Measurements from ENCODE around the gene RIC8B.
A peak's percentile ranks its signal among the peaks of the same experiment; 100 is the strongest.
"Not testable (repeated sequence)": the region's sequence is repeated elsewhere in the genome, so short reads cannot be mapped to it uniquely, and the experiment has no call there.

The RIC8B gene

GRCh38 chr12:106774005-106774807 is at the start of gene RIC8B:
TSS of gene RIC8B (plus strand) at chr12:106774682. CDS start at chr12:106774746, 64 bp downstream.
- peak; percentile 93 for DNase-seq

GRCh38 chr12:106724934-106725333 is 49.5 kb upstream of the RIC8B start:
- no peak for DNase-seq

DNA sequence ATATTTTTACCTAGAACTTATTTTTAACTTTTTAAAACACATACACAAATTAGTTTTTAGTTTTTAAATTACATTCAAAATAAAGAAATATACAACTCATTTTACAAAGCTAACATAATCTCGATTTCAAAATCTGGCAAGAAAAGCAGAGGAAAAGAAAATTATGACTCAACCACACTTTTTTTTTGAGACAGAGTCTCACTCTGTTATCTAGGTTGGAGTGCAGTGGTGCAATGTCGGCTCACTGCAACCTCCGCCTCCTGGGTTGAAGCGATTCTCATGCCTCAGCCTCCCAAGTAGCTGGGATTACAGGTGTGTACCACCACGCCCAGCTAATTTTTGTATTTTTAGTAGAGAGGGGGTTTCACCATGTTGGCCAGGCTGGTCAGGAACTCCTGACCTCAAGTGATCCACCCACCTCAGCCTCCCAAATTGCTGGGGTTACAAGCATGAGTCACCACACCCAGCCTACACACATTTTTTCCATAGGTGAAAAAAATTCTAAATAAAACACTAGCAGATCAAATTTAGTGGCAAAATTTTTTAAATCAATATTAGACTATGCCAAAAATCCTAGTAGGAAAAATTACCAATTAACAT is 47.8 kb upstream of the RIC8B start:
- not testable (repeated sequence) for DNase-seq

DNA sequence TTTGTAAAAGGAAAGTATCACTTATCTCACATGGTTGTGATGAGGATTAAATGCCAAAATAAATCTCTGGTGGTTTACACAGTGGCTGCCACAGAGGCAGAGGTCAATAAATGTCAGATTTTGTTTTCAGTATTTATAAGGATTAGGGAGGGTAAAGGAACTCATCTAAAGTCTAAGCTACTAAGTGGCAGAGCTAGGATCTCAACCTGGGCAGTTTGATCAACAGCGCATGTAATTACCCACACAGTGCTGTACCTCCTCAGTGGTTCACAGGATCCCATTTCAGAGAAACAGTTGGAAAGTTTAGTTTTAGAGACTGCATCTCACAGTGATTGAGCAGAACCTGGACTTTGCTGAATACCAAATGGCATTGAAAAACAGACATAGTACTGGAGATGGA is 44.9 kb upstream of the RIC8B start:
- DNase-seq: no peak

DNA sequence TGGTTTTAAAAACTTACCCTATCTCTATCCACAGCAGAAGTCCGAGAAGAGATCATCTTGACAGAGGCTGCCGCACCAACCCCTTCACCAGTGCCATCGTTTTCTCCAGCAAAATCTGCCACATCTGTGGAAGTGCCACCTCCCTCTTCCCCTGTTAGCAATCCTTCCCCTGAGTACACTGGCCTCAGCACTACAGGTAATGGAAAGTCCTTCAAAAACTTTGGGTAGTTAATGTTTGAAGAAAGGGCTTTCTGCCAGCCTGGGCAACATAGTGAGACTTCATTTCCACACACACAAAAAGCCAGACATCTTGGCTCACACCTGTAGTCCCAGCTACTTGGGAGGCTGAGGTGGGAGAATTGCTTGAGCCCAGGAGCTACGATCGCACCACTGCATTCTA is 41.6 kb upstream of the RIC8B start:
- no peak for DNase-seq

DNA sequence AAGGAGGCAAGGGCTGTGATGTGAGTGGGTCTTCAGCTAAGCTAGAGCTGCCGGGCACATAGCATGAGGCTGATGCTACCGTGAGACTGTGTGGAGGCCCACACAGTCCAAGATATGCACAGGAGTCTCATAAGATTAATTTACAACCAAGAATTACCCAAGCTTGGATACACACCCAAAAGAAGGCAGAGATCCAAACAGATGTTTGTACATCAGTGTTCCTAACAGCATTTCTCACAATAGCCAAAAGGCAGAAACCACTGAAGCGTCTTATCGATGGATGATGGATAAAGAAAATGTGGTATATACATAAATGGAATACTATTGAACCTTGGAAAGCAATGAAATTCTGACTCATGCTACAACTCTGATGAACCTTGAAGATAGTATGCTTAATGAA is 40.8 kb upstream of the RIC8B start:
- DNase-seq: no peak

DNA sequence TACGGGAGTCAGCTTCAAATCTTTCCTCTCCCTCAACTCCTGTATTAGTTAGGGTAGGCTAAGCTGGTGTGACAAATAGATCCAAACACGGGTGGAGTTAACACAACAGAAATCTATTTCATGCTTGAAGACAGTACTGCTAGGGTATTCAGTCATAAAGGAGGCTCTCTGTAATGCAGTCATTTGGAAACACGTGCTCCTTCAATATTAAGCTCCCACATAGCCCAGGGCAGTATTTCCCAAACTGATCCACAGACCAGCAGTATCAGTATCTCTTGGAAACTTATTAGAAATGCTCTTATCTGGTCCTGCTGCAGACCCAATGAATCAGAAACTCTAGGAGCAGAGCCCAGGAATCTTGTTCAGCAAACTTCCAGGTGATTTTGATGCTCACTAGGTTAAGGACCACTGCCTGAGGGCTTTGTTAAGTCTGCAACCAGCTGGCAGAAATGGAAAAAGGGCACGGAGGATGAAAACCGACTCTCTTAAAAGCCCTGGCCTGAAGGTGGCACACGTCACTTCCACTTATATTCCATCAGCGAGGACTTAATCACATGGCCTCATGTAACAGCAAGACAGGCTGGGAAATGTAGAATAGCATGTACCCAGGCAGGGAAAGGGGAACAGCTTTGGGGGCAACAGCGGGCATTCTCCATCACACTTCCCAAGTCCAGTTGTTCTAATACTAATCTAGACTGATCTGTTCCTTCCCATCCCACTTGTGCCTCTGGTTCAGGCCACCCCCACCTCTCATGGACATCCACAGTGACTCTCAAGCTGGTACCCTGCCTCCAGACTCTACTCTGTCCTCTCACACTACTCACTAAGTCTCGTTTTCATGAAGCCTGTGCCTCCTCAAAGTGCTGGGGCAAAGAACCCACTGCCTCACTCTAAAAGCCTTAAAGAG is 38.2 kb upstream of the RIC8B start:
- no peak for DNase-seq

DNA sequence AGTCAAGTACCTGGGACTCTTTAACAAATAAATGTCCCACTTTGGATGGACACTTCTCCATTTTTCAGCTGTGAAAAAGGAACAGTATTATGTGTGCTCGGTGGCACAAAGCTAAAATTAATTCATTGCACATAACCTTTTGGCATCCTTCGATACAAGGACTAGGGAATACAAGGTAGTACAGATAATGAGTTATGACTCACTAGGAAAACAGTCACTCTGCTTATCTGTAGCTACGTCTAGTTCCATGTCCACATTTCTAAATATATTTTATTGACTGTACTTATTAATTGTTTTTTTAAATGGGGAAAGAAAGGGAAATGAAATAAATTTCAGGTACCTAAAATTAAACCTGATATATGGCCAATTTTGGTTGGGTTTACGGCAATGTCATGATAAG is 35.2 kb upstream of the RIC8B start:
- no peak for DNase-seq

DNA sequence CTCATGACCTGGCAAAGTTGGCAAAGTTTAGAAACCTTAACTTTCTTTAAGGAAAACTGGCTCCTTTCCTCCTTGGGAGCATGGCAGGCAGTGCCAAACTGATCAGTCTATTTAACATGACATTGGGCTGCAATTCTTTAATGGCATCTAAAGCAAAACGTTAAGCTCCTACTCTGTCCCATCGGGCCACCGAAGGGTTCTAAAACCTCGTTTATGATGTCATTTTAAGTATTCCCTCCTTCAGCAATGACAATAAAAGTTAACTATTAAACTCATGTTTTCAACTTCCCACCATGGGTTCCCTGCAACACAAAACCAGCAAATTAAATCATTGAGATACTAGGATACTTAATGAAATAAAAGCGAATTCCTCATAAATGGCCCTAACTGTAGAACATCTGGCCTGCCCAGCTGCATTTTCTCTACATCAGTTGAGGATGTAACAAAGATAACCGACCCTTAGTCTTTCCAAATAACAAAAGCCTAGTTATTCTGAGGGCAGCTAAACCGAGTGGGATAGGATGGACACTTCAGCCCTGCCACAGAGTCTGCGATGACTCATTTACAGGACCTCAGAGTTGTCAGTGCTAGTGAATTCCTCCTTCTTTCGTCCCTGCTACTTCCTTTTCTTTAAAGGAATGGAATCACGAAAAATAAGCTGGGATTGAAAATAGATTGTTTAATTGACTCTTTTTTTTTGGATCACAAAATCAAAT is 34.5 kb upstream of the RIC8B start:
- no peak for DNase-seq

DNA sequence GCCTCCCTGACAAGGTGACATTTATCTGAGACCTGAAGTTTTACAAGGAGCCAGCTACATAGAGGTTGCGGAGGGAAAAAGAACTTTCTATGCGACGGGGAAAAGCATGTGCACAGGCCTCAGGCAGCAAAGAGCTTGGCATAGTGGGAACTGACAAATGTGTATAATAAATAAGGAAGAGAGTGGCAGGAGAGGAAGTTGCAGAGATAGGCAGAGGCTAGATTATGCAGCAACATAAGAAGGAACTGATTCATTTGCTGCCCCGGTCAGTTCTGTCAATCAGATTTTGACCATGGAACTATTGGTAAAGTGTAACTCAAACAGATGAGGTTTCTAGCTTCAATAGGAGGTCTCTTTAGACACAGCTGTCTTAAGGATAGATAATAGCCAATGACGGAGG is 33.7 kb upstream of the RIC8B start:
- DNase-seq: no peak

GRCh38 chr12:106741247-106741646 is 33.2 kb upstream of the RIC8B start:
- DNase-seq: no peak

GRCh38 chr12:106743270-106743988 is 31.1 kb upstream of the RIC8B start:
- no peak for DNase-seq

GRCh38 chr12:106744600-106744999 is 29.9 kb upstream of the RIC8B start:
- DNase-seq: no peak

- DNase-seq: no peak
Observed at GRCh38 chr12:106745181-106745745, 29.2 kb upstream of the RIC8B start.

DNA sequence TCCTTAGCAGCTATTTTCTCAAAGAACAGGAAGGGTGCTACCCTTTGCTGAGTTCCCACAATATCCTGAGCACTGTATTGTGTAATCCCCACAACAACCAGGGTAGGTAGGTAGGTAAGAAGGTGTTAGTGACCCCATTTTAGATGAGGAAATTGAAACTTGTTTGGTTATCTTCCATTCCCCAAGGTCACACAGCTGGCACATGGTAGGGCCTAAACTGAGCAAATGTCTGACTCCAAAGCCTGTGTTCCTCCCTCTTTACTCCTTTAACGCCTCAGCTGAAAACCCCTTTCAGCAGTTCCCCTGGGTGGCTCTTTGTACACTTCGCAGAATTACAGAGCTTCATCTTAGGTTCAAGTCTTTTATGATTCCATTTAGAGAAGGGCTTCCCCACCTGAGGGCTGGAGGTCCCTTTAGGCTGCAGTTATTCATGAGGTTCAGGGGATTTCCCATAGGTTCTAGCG is 26.5 kb upstream of the RIC8B start:
- no peak for DNase-seq

GRCh38 chr12:106750524-106750923 is 24.0 kb upstream of the RIC8B start:
- DNase-seq: no peak

DNA sequence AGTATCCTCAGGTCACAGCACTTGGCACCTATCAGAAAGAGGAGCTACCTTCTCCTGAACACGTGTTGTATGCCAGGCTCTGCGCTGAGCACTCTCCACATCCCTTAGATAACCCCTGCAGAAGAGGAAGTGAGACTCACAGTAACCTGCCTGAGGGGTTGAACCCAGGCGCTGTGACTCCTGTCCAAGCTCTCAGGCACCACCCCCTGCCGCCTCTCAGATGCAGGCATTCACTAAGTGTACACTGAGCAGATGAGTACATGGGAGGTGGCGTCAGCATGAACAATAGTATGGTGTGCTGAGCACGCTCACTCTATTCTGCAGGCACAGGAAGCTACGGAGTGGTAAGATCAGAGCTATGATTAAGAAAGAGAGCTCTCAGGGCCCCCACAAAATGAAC is 21.0 kb upstream of the RIC8B start:
- DNase-seq: no peak

DNA sequence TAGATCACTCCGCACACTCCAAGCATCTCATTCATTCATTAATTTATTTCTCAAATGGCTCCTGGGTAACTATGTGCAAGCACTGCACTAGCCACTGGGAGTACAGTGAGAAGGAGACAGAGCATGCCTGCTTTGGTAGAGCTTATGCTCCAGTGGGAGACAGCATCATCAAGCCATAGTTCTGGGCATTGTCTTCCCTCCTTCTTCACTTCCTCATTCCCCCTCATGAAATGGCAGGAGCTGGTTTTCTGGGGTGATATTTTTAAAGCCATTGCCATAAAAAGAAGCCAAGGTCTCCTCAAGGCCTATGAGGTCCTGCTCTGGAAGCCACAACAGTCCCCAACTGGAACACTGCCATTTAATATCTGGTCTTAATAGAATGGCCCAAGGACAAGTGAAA is 20.2 kb upstream of the RIC8B start:
- no peak for DNase-seq

DNA sequence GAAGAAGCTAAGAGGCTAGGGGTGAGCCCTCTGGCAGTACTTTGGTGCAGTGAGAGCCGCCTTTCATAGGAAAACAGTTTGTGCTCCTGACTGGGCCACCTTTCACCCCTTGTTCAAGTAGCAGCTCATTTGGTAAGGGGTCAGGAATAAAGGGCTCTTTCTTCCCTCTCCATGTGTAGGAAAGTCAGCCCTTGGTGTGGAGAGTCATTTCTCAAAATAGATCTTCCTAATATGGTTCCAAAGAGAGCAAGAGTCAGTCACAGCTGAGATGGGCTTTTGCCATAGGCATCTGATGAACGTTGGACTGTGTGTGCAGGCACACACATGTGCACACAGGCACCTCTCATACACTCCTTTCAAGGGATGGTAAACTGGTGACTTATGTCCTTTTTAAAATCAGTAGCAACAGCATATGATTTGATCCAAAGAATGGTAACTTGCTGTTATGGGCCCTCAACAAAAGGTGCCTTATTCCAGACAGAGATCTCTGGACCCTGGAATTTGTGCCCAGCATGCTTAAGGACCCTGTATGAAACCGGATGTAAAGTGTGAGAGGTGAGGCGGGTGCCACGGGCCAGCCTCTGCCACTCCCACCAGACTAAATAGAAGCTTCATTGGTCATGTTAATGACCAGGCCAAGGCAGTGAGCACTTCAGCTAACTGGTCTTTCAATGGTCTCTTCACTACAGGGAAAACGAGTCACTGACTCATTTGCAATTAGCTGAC is 16.7 kb upstream of the RIC8B start:
- DNase-seq: no peak

DNA sequence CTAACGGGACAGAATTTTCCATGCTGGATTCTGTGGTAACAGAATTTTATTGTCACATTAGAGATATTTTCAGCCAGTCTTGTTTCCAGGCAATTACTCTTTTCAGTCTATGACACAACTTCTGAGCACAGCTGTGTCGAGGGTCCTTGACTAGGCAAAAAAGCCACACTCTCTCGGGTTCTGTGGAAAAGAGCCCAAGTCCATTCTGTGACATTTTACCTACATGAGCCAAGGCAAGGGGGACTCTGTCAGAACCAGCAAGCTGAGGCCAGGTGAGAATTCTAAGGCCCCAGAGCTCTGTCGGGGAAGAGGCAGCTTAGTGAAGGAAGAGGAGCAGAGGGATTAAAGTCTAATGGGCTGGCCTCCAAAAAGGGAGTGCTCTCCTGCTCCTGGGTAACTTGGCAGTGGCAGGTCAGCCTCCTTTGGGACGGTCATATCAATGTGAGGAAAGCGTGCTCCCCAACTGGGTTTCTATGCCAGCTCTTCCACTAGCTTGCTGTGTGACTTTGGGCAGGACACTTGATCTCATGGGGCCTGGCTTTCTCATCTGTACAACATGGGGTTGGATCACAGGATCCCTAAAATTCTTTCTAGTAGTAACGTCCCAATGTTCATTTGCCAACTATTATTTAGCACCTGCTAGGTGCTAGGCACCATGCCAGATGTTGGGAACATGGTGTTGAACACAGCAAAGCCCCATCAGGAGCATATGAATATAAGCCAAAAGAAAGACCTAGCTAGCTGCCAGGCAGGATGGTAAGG is 16.0 kb upstream of the RIC8B start:
- no peak for DNase-seq

Measured in GF-D8 (cell line).